K562 (cell line): ENCODE data around the gene GLYATL1. TPM values are rescaled to one million over a fixed set of nuclear protein-coding genes. Genes with fewer than 3 reads are reported as not detected.

Source experiments
- ATAC-seq: fragments of 200-7000 bp; cut with Tn5 transposase; 3 replicates; pipeline ENCODE4 v1.9.1; 2020; ENCODE audit warnings: moderate library complexity
- BruUV-seq: library from RNA; stranded (reverse); fragments of 400-500 nt; replicated peaks from 2 replicates; lab custom pipeline; 2021; lab: Mats Ljungman, UMichigan
- CTCF ChIA-PET: fragments of 300-600 bp; formaldehyde crosslinking; extraction: SDS; loops from one replicate; lab custom pipeline; 2021; ENCODE audit warnings: low intra/inter-chr PET ratio; lab: Yijun Ruan, JAX
- POLR2A ChIA-PET: fragments of 300-600, 350-650 bp; sonication (Branson Sonifier 250); formaldehyde crosslinking; extraction: SDS; loops from one replicate; lab custom pipeline; 2021; ENCODE audit warnings: antibody characterized with exemption, inconsistent platforms; lab: Yijun Ruan, JAX
- DNase-seq, 4 experiments: peaks; one replicate each; pipeline versions ENCODE4 v3.0.0 to v3.0.0-alpha.2; 2011 to 2018; ENCODE audit warnings: low spot score in 3 of 4, mixed read lengths in 3 of 4; ENCODE audit errors: extremely low read depth in 1 of 4
- FAIRE-seq: peaks from 2 replicates; lab custom pipeline; 2011; peaks lifted over from hg19 to GRCh38; lab: Jason Lieb, UNC
- H2AFZ ChIP-seq: 2 replicates; pipeline ENCODE4 v1.6.0; 2011; ENCODE audit warnings: low read depth, low read length, control low read depth, inconsistent platforms
- H3K27ac ChIP-seq: fragments of 200-600 bp; 3 replicates; pipeline ENCODE4 v1.8.0; 2011; ENCODE audit warnings: low read depth, mild to moderate bottlenecking, control low read depth, inconsistent platforms, low read length, moderate library complexity, mixed read lengths; ENCODE audit errors: extremely low read depth
- H3K27me3 ChIP-seq, 2 experiments: fragments of 300-600 bp in 1 of 2; 2 replicates in 1 of 2; 3 replicates in 1 of 2; pipeline versions ENCODE4 v1.6.0 to v1.8.0; 2011; ENCODE audit warnings: inconsistent platforms in 2 of 2, low read length in 2 of 2, mild to moderate bottlenecking in 1 of 2, mixed read lengths in 1 of 2, moderate library complexity in 1 of 2; ENCODE audit not compliant: control insufficient read depth in 2 of 2, insufficient read depth in 2 of 2
- H3K36me3 ChIP-seq: fragments of 300-600 bp; 3 replicates; pipeline ENCODE4 v1.8.0; 2011; ENCODE audit warnings: mild to moderate bottlenecking, low read length, inconsistent platforms; ENCODE audit not compliant: control insufficient read depth, insufficient read depth
- H3K4me1 ChIP-seq, 2 experiments: fragments of 200-600 bp in 1 of 2; replicated peaks in 1 of 2; 2 replicates in 1 of 2; 3 replicates in 1 of 2; pipeline versions ENCODE4 v1.5.1 to v1.8.0; 2011; ENCODE audit warnings: inconsistent platforms in 2 of 2, low read length in 2 of 2, mild to moderate bottlenecking in 1 of 2, mixed read lengths in 1 of 2, moderate library complexity in 1 of 2; ENCODE audit not compliant: control insufficient read depth in 2 of 2, insufficient read depth in 2 of 2
- H3K4me2 ChIP-seq: 2 replicates; pipeline ENCODE4 v1.6.1; 2011; ENCODE audit warnings: low read length, control low read depth, inconsistent platforms, mixed read lengths; ENCODE audit not compliant: insufficient read depth
- H3K4me3 ChIP-seq: fragments of 200-600 bp; sonication (generic), shearing (Covaris generic); 2 replicates; pipeline ENCODE4 v1.5.1; 2016; ENCODE audit warnings: control low read depth, inconsistent platforms
- H3K79me2 ChIP-seq: fragments of 200-600 bp; 3 replicates; pipeline ENCODE4 v1.8.0; 2011; ENCODE audit warnings: low read length, inconsistent platforms; ENCODE audit not compliant: control insufficient read depth, insufficient read depth
- H3K9ac ChIP-seq, 2 experiments: 2 replicates each; pipeline versions ENCODE4 v1.6.0 to v1.6.1; 2011; ENCODE audit warnings: low read depth in 2 of 2, low read length in 2 of 2, control low read depth in 1 of 2, inconsistent platforms in 1 of 2, mild to moderate bottlenecking in 1 of 2, mixed read lengths in 1 of 2; ENCODE audit not compliant: insufficient read depth in 1 of 2
- H3K9me1 ChIP-seq: one replicate; pipeline ENCODE4 v1.6.0; 2011; ENCODE audit warnings: inconsistent platforms, mild to moderate bottlenecking, low read length, moderate library complexity; ENCODE audit not compliant: control insufficient read depth, insufficient read depth
- H3K9me3 ChIP-seq: replicated peaks from 2 replicates; pipeline ENCODE4 v1.5.1; 2011; ENCODE audit warnings: low read depth, low read length, inconsistent platforms; ENCODE audit not compliant: control insufficient read depth, insufficient read depth
- H4K20me1 ChIP-seq: replicated peaks from 2 replicates; pipeline ENCODE4 v1.6.1; 2011; ENCODE audit warnings: low read length, inconsistent platforms, mixed read lengths; ENCODE audit not compliant: control insufficient read depth, insufficient read depth
- BRD9 ChIP-seq: fragments of 450-650 bp; IDR thresholded peaks from 2 replicates; pipeline ENCODE4 v1.6.1; 2018; ENCODE audit warnings: low read depth; ENCODE audit not compliant: partially characterized antibody
- DPF2 ChIP-seq: fragments of 450-650 bp; IDR thresholded peaks from 2 replicates; pipeline ENCODE4 v1.6.1; 2016
- MITF ChIP-seq: IDR thresholded peaks from 2 replicates; pipeline ENCODE4 v1.6.1; 2014; ENCODE audit warnings: antibody characterized with exemption
- POLR3G ChIP-seq: IDR thresholded peaks from 2 replicates; pipeline ENCODE4 v1.6.1; 2011; ENCODE audit not compliant: insufficient read length, insufficient replicate concordance; ENCODE audit errors: extremely low read depth
- RBM39 ChIP-seq: fragments of 200-400 bp; formaldehyde crosslinking; optimal IDR thresholded peaks from 2 replicates; pipeline ENCODE3; 2018; ENCODE audit warnings: low read depth, low read length
- RREB1 ChIP-seq: fragments of 250-450 bp; sonication (Bioruptor Pico); IDR thresholded peaks from 2 replicates; pipeline ENCODE4 v1.4.0; 2020
- SMARCC2 ChIP-seq: fragments of 450-650 bp; IDR thresholded peaks from 2 replicates; pipeline ENCODE4 v1.6.1; 2017; ENCODE audit warnings: antibody characterized with exemption, moderate library complexity, mild to moderate bottlenecking, low read depth
- ZBTB9 ChIP-seq: fragments of 450-650 bp; formaldehyde crosslinking; IDR thresholded peaks from 2 replicates; pipeline ENCODE4 v1.4.0; 2020; ENCODE audit warnings: mild to moderate bottlenecking, moderate library complexity
- ZKSCAN1 ChIP-seq: fragments of 150-350 bp; IDR thresholded peaks from 2 replicates; pipeline ENCODE4 v1.6.1; 2016; ENCODE audit warnings: low read depth, low read length
- ZNF263 ChIP-seq: sonication (generic); formaldehyde crosslinking; IDR thresholded peaks from 2 replicates; pipeline ENCODE4 v1.8.0; 2022; ENCODE audit warnings: mild to moderate bottlenecking, missing genetic modification reagents, borderline replicate concordance
- WGBS: fragments of 100-300 bp; shearing (Covaris generic); methylation state at CpG from one replicate; pipeline ENCODE4 v1.1.6; 2016; ENCODE audit warnings: low coverage, mixed read lengths; ENCODE audit not compliant: insufficient coverage; ENCODE audit errors: missing lambda C conversion rate; 5-methylcytosine and 5-hydroxymethylcytosine counted together
- in situ Hi-C: fragments of 300-500 bp; cut with MboI; formaldehyde crosslinking; loops from 4 replicates; pipeline ENCODE4 v1.15.0; 2018; ENCODE audit warnings: inconsistent platforms, mixed read lengths
- intact Hi-C: fragments of 100-400 bp; cut with micrococcal nuclease; formaldehyde crosslinking; loops from 2 replicates; pipeline ENCODE4 v1.14.2; 2022
- polyA plus RNA-seq, 8 experiments: library from polyadenylated mRNA; depleted of rRNA in 4 of 8; stranded (reverse) in 5 of 8; unstranded in 3 of 8; fragments of >200 nt; fragmentation: Nextera tagmentation in 2 of 8; fragmentation: Illumina TruSeq in 1 of 8; extraction: Ambion mirVana in 2 of 8; extraction: Trizol in 1 of 8; gene quantifications; 2 replicates each; pipeline versions ENCODE4 v1.2.1 to v1.2.3, GENCODE V29; 2011 to 2014; ENCODE audit warnings: inconsistent platforms in 1 of 8, missing spikeins in 1 of 8
- total RNA-seq, 7 experiments: library from RNA; depleted of rRNA in 6 of 7; stranded (reverse); fragments of >200 nt in 6 of 7; fragmentation: Illumina TruSeq in 2 of 7; extraction: Trizol in 2 of 7; gene quantifications; 2 replicates each; pipeline versions ENCODE4 v1.2.1 to v1.2.3, GENCODE V29; 2011 to 2021; ENCODE audit warnings: low replicate concordance in 1 of 7

The GLYATL1 gene
- total and polyA plus RNA-seq, 9 of the 15 experiments (the other 6 are each of a cell fraction or from before 2014, with no cell fraction given) = not detected

GRCh38 chr11:58926251-58926650 is 13.0 kb upstream of the GLYATL1 start:
- H3K9ac ChIP-seq = no peak overlapping the region
- H3K79me2 ChIP-seq = no peaks in the 10 kb centered on the region
- no peaks in the 10 kb centered on the region for H3K4me1 ChIP-seq
- ATAC-seq = no peak
- DNase-seq = no peak
- H3K9me1 ChIP-seq = no peaks in the 10 kb centered on the region
- no peak overlapping the region for H3K4me3 ChIP-seq
- H3K27me3 ChIP-seq = no peaks in the 10 kb centered on the region
- POLR2A ChIA-PET = no interaction called here
- CTCF ChIA-PET = no interaction called here
- WGBS = 0% methylated on average over 5 of the region's 5 CpGs
- no TSS peak for BruUV-seq
- no peak for FAIRE-seq
- intact Hi-C loops = no loop called here
- no peaks in the 10 kb centered on the region for H3K36me3 ChIP-seq
- H3K4me2 ChIP-seq = no peak overlapping the region
- no peak for TF ChIP-seq RREB1
- TF ChIP-seq ZNF263 (CRISPR knock-in tag) = no peak
- TF ChIP-seq DPF2 = no peak
- TF ChIP-seq BRD9 = no peak
- TF ChIP-seq RBM39 = no peak
- TF ChIP-seq ZKSCAN1 = no peak
- no peak for TF ChIP-seq ZBTB9
- no peak for TF ChIP-seq SMARCC2
- no peak for TF ChIP-seq POLR3G
- TF ChIP-seq MITF = no peak
- H2AFZ ChIP-seq = no peak overlapping the region
- H3K9me3 ChIP-seq = no peaks in the 10 kb centered on the region
- in situ Hi-C loops = no loop called here
- no peak overlapping the region for H3K27ac ChIP-seq
- no peaks in the 10 kb centered on the region for H4K20me1 ChIP-seq
